ENCODE measurements around the gene QPCTL. TPM values are rescaled to one million over a fixed set of nuclear protein-coding genes. Genes with fewer than 3 reads are reported as not detected.

QPCTL gene
- total and polyA plus RNA-seq, 3 experiments from 2014 or later, result 2.0 to 11.5 (median 11.3) TPM

- peaks cover 4% of the 10 kb centered on the region for H3K36me3 ChIP-seq (ENCODE audit: insufficient read depth, low read length)
- POLR2A ChIA-PET, result interaction anchor here (2.7 kb wide), 1 partner anchor 16 kb away, joined by 7 read pairs; no protein-coding TSS in a partner anchor
- Mint-ChIP-seq H3K27ac (no peak overlapping the region), H3K4me1 (peaks cover 0 to 3% (median 3%) of the 10 kb centered on the region in 3 donors), H3K4me3 (no peak overlapping the region), H3K36me3 (peaks cover 3 to 34% (median 9%) of the 10 kb centered on the region in 3 donors), H3K27me3 (no peaks in the 10 kb centered on the region), H3K9me3 (no peaks in the 10 kb centered on the region)
- CTCF ChIA-PET, result interaction anchor here (1.0 kb wide), 1 partner anchor 24 kb away, joined by 3 read pairs; no protein-coding TSS in a partner anchor
- H3K27ac ChIP-seq (ENCODE audit: low read depth, low read length), result no peak overlapping the region
- H3K27me3 ChIP-seq (ENCODE audit: insufficient read depth, low read length, poor library complexity, severe bottlenecking), result no peaks in the 10 kb centered on the region
- no peak overlapping the region for H3K4me3 ChIP-seq (ENCODE audit: low read length)
- H3K9me3 ChIP-seq (ENCODE audit: low read length), result no peaks in the 10 kb centered on the region
- H3K4me1 ChIP-seq (ENCODE audit: insufficient read depth, low read length), result no peaks in the 10 kb centered on the region
- DNase-seq, result no peak
These were observed 9.2 kb downstream of the QPCTL start for GRCh38 chr19:45701676-45702075.

GRCh38 chr19:45705115-45705514 lies 12.6 kb downstream of the QPCTL start:
- POLR2A ChIA-PET, result interaction anchor here (0.5 kb wide), 2 partner anchors 18 to 109 kb away, joined by 3 to 5 read pairs; no protein-coding TSS in a partner anchor
- H3K27ac ChIP-seq (ENCODE audit: low read depth, low read length), result no peak overlapping the region
- H3K36me3 ChIP-seq (ENCODE audit: insufficient read depth, low read length), result peaks cover 4% of the 10 kb centered on the region
- H3K36me3 Mint-ChIP-seq, result peaks cover 0 to 34% (median 5%) of the 10 kb centered on the region in 3 donors
- H3K4me3 Mint-ChIP-seq, result no peak overlapping the region
- no peaks in the 10 kb centered on the region for H3K4me1 ChIP-seq (ENCODE audit: insufficient read depth, low read length)
- CTCF ChIA-PET, result interaction anchor here (3.3 kb wide), 1 partner anchor 12 kb away, joined by 14 read pairs; the partner anchor contains the start of gene QPCTL
- no peaks in the 10 kb centered on the region for H3K27me3 Mint-ChIP-seq
- H3K27ac Mint-ChIP-seq, result no peak overlapping the region
- H3K9me3 Mint-ChIP-seq, result no peaks in the 10 kb centered on the region
- no peak for DNase-seq
- H3K27me3 ChIP-seq (ENCODE audit: insufficient read depth, low read length, poor library complexity, severe bottlenecking), result no peaks in the 10 kb centered on the region
- H3K4me3 ChIP-seq (ENCODE audit: low read length), result no peak overlapping the region
- H3K4me1 Mint-ChIP-seq, result peaks cover 1 to 4% (median 3%) of the 10 kb centered on the region in 3 donors
- H3K9me3 ChIP-seq (ENCODE audit: low read length), result no peaks in the 10 kb centered on the region

- H3K27ac ChIP-seq (ENCODE audit: low read depth, low read length), result no peak overlapping the region
- H3K4me3 Mint-ChIP-seq, result no peak overlapping the region
These were observed 13.4 kb downstream of the QPCTL start for GRCh38 chr19:45705710-45706415.

GRCh38 chr19:45710356-45711130 lies 18.1 kb downstream of the QPCTL start:
- POLR2A ChIA-PET, result no interaction called here
- CTCF ChIA-PET, result interaction anchor here (0.9 kb wide), 2 partner anchors 12 to 68 kb away, joined by 3 read pairs; no protein-coding TSS in a partner anchor

More at GRCh38 chr19:45705710-45706415, 13.4 kb downstream of the QPCTL start:
- ChIA-PET CTCF (interaction anchor here (3.3 kb wide), 1 partner anchor 13 kb away, joined by 14 read pairs; the partner anchor contains the start of gene QPCTL), POLR2A (interaction anchor here (0.5 kb wide), 2 partner anchors 17 to 110 kb away, joined by 3 to 5 read pairs; no protein-coding TSS in a partner anchor)
- no peaks in the 10 kb centered on the region for H3K9me3 Mint-ChIP-seq
- Histone ChIP-seq H3K36me3 (ENCODE audit: insufficient read depth, low read length) (peaks cover 4% of the 10 kb centered on the region), H3K27me3 (ENCODE audit: insufficient read depth, low read length, poor library complexity, severe bottlenecking) (no peaks in the 10 kb centered on the region), H3K4me3 (ENCODE audit: low read length) (no peak overlapping the region), H3K9me3 (ENCODE audit: low read length) (no peaks in the 10 kb centered on the region), H3K4me1 (ENCODE audit: insufficient read depth, low read length) (no peaks in the 10 kb centered on the region)
- no peak overlapping the region for H3K27ac Mint-ChIP-seq
- no peaks in the 10 kb centered on the region for H3K27me3 Mint-ChIP-seq
- peaks cover 6 to 10% (median 9%) of the 10 kb centered on the region in 3 donors for H3K4me1 Mint-ChIP-seq
- DNase-seq, result no peak
- H3K36me3 Mint-ChIP-seq, result peaks cover 0 to 41% (median 9%) of the 10 kb centered on the region in 3 donors

GRCh38 chr19:45711851-45712698 lies 19.6 kb downstream of the QPCTL start:
- no peaks in the 10 kb centered on the region for H3K36me3 ChIP-seq (ENCODE audit: insufficient read depth, low read length)
- Mint-ChIP-seq H3K4me1 (peaks cover 26 to 38% (median 31%) of the 10 kb centered on the region in 3 donors), H3K4me3 (peak overlapping the region in 1 of 7 donors; percentile 37), H3K27ac (no peak overlapping the region), H3K27me3 (no peaks in the 10 kb centered on the region), H3K36me3 (peaks cover 0 to 36% (median 4%) of the 10 kb centered on the region in 3 donors), H3K9me3 (no peaks in the 10 kb centered on the region)
- ChIA-PET POLR2A (no interaction called here), CTCF (interaction anchor here (0.8 kb wide), 1 partner anchor 18 kb away, joined by 3 read pairs; no protein-coding TSS in a partner anchor)
- H3K27me3 ChIP-seq (ENCODE audit: insufficient read depth, low read length, poor library complexity, severe bottlenecking), result no peaks in the 10 kb centered on the region
- DNase-seq, result peak in 1 of 5 donors; percentile 53
- peaks cover 14% of the 10 kb centered on the region for H3K4me1 ChIP-seq (ENCODE audit: insufficient read depth, low read length)
- no peak overlapping the region for H3K27ac ChIP-seq (ENCODE audit: low read depth, low read length)
- no peak overlapping the region for H3K4me3 ChIP-seq (ENCODE audit: low read length)
- H3K9me3 ChIP-seq (ENCODE audit: low read length), result no peaks in the 10 kb centered on the region

More at GRCh38 chr19:45710356-45711130, 18.1 kb downstream of the QPCTL start:
- Histone ChIP-seq H3K27me3 (ENCODE audit: insufficient read depth, low read length, poor library complexity, severe bottlenecking) (no peaks in the 10 kb centered on the region), H3K4me1 (ENCODE audit: insufficient read depth, low read length) (peaks cover 6% of the 10 kb centered on the region), H3K4me3 (ENCODE audit: low read length) (no peak overlapping the region), H3K27ac (ENCODE audit: low read depth, low read length) (no peak overlapping the region), H3K36me3 (ENCODE audit: insufficient read depth, low read length) (no peaks in the 10 kb centered on the region), H3K9me3 (ENCODE audit: low read length) (no peaks in the 10 kb centered on the region)
- Mint-ChIP-seq H3K27ac (peak overlapping the region in 5 of 8 donors; percentile 43 to 76 (median 58)), H3K27me3 (no peaks in the 10 kb centered on the region), H3K4me3 (peak overlapping the region in 1 of 7 donors; percentile 17), H3K9me3 (no peaks in the 10 kb centered on the region), H3K4me1 (peaks cover 13 to 22% (median 16%) of the 10 kb centered on the region in 3 donors), H3K36me3 (peaks cover 0 to 35% (median 4%) of the 10 kb centered on the region in 3 donors)
- no peak for DNase-seq

- H3K9me3 ChIP-seq (ENCODE audit: low read length), result no peaks in the 10 kb centered on the region
- H3K4me1 ChIP-seq (ENCODE audit: insufficient read depth, low read length), result peaks cover 14% of the 10 kb centered on the region
- CTCF ChIA-PET, result interaction anchor here (5.9 kb wide), 1 partner anchor 20 kb away, joined by 45 read pairs; the partner anchor contains the start of genes QPCTL and SNRPD2
- no peaks in the 10 kb centered on the region for H3K36me3 ChIP-seq (ENCODE audit: insufficient read depth, low read length)
- peaks cover 31 to 44% (median 37%) of the 10 kb centered on the region in 3 donors for H3K4me1 Mint-ChIP-seq
- POLR2A ChIA-PET, result no interaction called here
- H3K9me3 Mint-ChIP-seq, result no peaks in the 10 kb centered on the region
- no peak overlapping the region for H3K4me3 Mint-ChIP-seq
- peaks cover 0 to 40% (median 6%) of the 10 kb centered on the region in 3 donors for H3K36me3 Mint-ChIP-seq
- no peak overlapping the region for H3K27ac Mint-ChIP-seq
- H3K4me3 ChIP-seq (ENCODE audit: low read length), result no peak overlapping the region
- no peak overlapping the region for H3K27ac ChIP-seq (ENCODE audit: low read depth, low read length)
- no peak for DNase-seq
- H3K27me3 Mint-ChIP-seq, result no peaks in the 10 kb centered on the region
- H3K27me3 ChIP-seq (ENCODE audit: insufficient read depth, low read length, poor library complexity, severe bottlenecking), result no peaks in the 10 kb centered on the region
These were observed 20.2 kb downstream of the QPCTL start for GRCh38 chr19:45712699-45713067.

- CTCF ChIA-PET, result interaction anchor here (5.9 kb wide), 1 partner anchor 20 kb away, joined by 45 read pairs; the partner anchor contains the start of genes QPCTL and SNRPD2
- H3K4me3 Mint-ChIP-seq, result no peak overlapping the region
These were observed 20.7 kb downstream of the QPCTL start for GRCh38 chr19:45713141-45713540.

More at GRCh38 chr19:45713141-45713540, 20.7 kb downstream of the QPCTL start:
- Mint-ChIP-seq H3K9me3 (no peaks in the 10 kb centered on the region), H3K27me3 (no peaks in the 10 kb centered on the region), H3K4me1 (peaks cover 32 to 48% (median 42%) of the 10 kb centered on the region in 3 donors), H3K36me3 (peaks cover 0 to 40% (median 6%) of the 10 kb centered on the region in 3 donors), H3K27ac (no peak overlapping the region)
- DNase-seq, result no peak
- Histone ChIP-seq H3K4me1 (ENCODE audit: insufficient read depth, low read length) (peaks cover 18% of the 10 kb centered on the region), H3K4me3 (ENCODE audit: low read length) (no peak overlapping the region), H3K36me3 (ENCODE audit: insufficient read depth, low read length) (no peaks in the 10 kb centered on the region), H3K27ac (ENCODE audit: low read depth, low read length) (no peak overlapping the region), H3K9me3 (ENCODE audit: low read length) (no peaks in the 10 kb centered on the region), H3K27me3 (ENCODE audit: insufficient read depth, low read length, poor library complexity, severe bottlenecking) (no peaks in the 10 kb centered on the region)
- POLR2A ChIA-PET, result interaction anchor here (0.7 kb wide), 1 partner anchor 887 kb away, joined by 5 read pairs; no protein-coding TSS in a partner anchor
